Adrenal gland (tissue), 12 donors: ENCODE results near the gene FBN3. TPM values are rescaled to one million over a fixed set of nuclear protein-coding genes. Genes with fewer than 3 reads are reported as not detected.
"Not testable (repeated sequence)": the region's sequence is repeated elsewhere in the genome, so short reads cannot be mapped to it uniquely, and the experiment has no call there.

Experiments used
- DNase-seq, 7 donors: peaks; one replicate each; pipeline ENCODE4 v3.0.0-alpha.2; 2019 to 2020
- H3K27ac ChIP-seq, 5 donors: fragments of 200-600 bp; sonication (generic) in 4 of 5; 1 replicate in 3 of 5; 2 replicates in 2 of 5; pipeline versions ENCODE4 v1.5.1 to v1.8.0; 2016 to 2020; ENCODE audit warnings: mild to moderate bottlenecking in 1 of 5
- H3K27me3 ChIP-seq: fragments of 200-600 bp; 2 replicates; pipeline ENCODE4 v1.8.0; 2021
- H3K36me3 ChIP-seq, 2 donors: fragments of 200-600 bp; replicated peaks in 1 of 2; 1 replicate in 1 of 2; 2 replicates in 1 of 2; pipeline versions ENCODE4 v1.5.1 to v1.8.0; 2018 to 2022
- H3K4me1 ChIP-seq, 2 donors: fragments of 200-600 bp; replicated peaks in 1 of 2; 1 replicate in 1 of 2; 2 replicates in 1 of 2; pipeline versions ENCODE4 v1.5.1 to v1.8.0; 2018 to 2021
- H3K4me3 ChIP-seq, 4 donors: fragments of 200-600 bp; sonication (generic) in 3 of 4; one replicate each; pipeline ENCODE4 v1.5.1; 2016 to 2018
- H3K9me3 ChIP-seq, 3 donors: fragments of 200-600 bp; sonication (generic) in 1 of 3; replicated peaks in 1 of 3; 1 replicate in 2 of 3; 2 replicates in 1 of 3; pipeline versions ENCODE4 v1.5.1 to v1.8.0; 2016 to 2021
- POLR2A ChIP-seq, 2 donors: fragments of 450-650 bp; IDR thresholded peaks; one replicate each; pipeline ENCODE4 v1.6.1; 2017; ENCODE audit warnings: antibody characterized with exemption in 2 of 2, mild to moderate bottlenecking in 2 of 2, moderate library complexity in 1 of 2
- WGBS, 4 donors: extraction: QIAGEN DNeasy Blood & Tissue Kit in 2 of 4; methylation state at CpG; one replicate each; pipeline versions ENCODE4 v1.1.5 to v1.1.7; 2013 to 2017; 5-methylcytosine and 5-hydroxymethylcytosine counted together
- intact Hi-C, 2 donors: fragments of 100-400 bp; cut with DNase I; formaldehyde crosslinking; loops; one replicate each; pipeline versions ENCODE4 v1.14.1 to v1.15.0; 2022 to 2023
- polyA plus RNA-seq, 3 donors: library from polyadenylated mRNA; stranded (reverse); fragments of 200-250 nt in 2 of 3; fragments of 350-450 nt in 1 of 3; fragmentation: Illumina TruSeq in 1 of 3; extraction: RNeasy Lipid Tissue Mini Kit (QIAGEN cat#74804) in 1 of 3; gene quantifications; one replicate each; pipeline ENCODE4 v1.2.3, GENCODE V29; 2013 to 2014
- total RNA-seq, 9 donors: library from RNA; depleted of rRNA in 4 of 9; stranded (reverse); fragments of >200 nt in 4 of 9; fragments of 120-200 nt in 1 of 9; fragmentation: NEBNext Ultra II Directional in 1 of 9; extraction: Animal tissue kit (Norgen Biotek cat#: 25700) in 1 of 9; gene quantifications; one replicate each; pipeline versions ENCODE4 v1.1.0 to v1.2.4, GENCODE V29; 2013 to 2023
- TF ChIP-seq, protein P1 (sequence below), 6 experiments: fragments of 450-650 bp in 4 of 6; fragments of 200-600 bp in 2 of 6; sonication (generic) in 1 of 6; IDR thresholded peaks; 1 replicate in 5 of 6; 2 replicates in 1 of 6; pipeline versions ENCODE4 v1.5.1 to v1.8.0; 2016 to 2021; ENCODE audit warnings: antibody characterized with exemption in 6 of 6, mild to moderate bottlenecking in 2 of 6, moderate library complexity in 1 of 6
- donor health status: healthy with polysubstance abuse.
- donor health status: Bipolar disorder and iron deficiency.
- donor health status: DM: yes; HTN: yes; CAD: no.
- donor health status: DM: no; HTN: no; CAD: no.
- donor health status: DM: no; HTN: no; CAD: no.
- donor health status: DM: yes; HTN: yes; CAD: no.

Gene FBN3
- total and polyA plus RNA-seq, 12 donors: 0.03 to 0.64 (median 0.16) TPM; not detected in 8

DNA sequence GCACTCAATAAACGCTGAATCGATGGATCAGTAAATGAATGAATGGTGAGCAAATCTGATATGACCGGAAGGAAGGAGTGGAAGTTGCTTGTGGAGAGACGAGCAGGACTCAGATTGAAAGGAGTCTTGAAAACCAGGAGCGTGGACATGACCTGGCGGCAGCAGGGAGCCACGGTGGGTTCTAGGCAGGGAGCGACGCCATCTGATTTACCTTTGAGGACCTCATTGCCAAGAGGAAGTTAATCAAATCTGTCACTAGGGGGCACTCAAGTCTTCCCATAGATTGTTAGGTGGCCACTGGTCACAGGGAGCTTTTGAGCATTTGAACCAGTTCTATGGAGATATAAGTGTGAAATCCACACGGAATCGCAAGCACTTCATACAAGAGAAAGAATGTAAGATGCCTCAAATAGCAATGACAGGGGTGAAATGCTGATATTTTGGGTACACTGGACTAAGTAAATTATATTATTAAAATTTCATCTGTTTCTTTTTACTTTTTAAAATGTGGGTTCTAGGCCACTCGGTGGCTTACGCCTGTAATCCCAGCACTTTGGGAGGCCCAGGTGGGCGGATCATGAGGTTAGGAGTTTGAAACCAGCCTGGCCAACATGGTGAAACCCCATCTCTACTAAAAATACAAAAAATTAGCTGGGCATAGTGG lies 9.2 kb upstream of the FBN3 start:
- TF ChIP-seq, protein P1, sequence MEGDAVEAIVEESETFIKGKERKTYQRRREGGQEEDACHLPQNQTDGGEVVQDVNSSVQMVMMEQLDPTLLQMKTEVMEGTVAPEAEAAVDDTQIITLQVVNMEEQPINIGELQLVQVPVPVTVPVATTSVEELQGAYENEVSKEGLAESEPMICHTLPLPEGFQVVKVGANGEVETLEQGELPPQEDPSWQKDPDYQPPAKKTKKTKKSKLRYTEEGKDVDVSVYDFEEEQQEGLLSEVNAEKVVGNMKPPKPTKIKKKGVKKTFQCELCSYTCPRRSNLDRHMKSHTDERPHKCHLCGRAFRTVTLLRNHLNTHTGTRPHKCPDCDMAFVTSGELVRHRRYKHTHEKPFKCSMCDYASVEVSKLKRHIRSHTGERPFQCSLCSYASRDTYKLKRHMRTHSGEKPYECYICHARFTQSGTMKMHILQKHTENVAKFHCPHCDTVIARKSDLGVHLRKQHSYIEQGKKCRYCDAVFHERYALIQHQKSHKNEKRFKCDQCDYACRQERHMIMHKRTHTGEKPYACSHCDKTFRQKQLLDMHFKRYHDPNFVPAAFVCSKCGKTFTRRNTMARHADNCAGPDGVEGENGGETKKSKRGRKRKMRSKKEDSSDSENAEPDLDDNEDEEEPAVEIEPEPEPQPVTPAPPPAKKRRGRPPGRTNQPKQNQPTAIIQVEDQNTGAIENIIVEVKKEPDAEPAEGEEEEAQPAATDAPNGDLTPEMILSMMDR (IDR thresholded peaks at IDR 0.05): peak; percentile 50 to 75 (median 68)
- no peak for TF ChIP-seq POLR2A (IDR thresholded peaks at IDR 0.05)
- no peak overlapping the region for H3K4me3 ChIP-seq
- H3K27me3 ChIP-seq: no peaks in the 10 kb centered on the region
- H3K36me3 ChIP-seq: no peaks in the 10 kb centered on the region
- intact Hi-C loops: loop anchor here (2.0 to 5.0 kb wide), 2 partner anchors 96 to 99 kb away; no protein-coding TSS in a partner anchor
- H3K9me3 ChIP-seq: no peaks in the 10 kb centered on the region
- peak; percentile 34 to 70 (median 64) for DNase-seq
- no peak overlapping the region for H3K27ac ChIP-seq
- WGBS, 4 donors: 33 to 49% (median 44%) methylated on average over 14 of the region's 14 CpGs
- H3K4me1 ChIP-seq: peaks cover 5 to 7% of the 10 kb centered on the region in 2 donors

DNA sequence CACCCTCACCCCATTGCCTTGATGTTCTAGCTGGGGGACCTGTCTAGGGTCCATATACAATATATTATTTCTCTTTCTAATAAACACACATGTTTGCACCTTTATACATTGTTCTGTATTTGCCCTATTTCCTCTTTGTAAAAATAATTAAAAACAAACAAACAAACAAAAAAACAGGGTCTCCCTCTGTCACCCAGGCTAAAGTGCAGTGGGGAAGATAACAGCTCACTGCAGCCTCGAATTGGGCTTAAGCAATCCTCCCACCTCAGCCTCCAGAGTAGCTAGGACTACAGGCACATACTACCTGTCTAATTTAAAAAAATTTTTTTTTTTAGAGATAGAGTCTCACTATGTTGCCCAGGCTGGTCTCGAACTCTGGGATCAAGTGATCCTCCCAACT lies 5.9 kb upstream of the FBN3 start:
- Histone ChIP-seq H3K27ac (no peak overlapping the region), H3K36me3 (no peaks in the 10 kb centered on the region), H3K9me3 (no peaks in the 10 kb centered on the region), H3K27me3 (peaks cover 7% of the 10 kb centered on the region), H3K4me3 (no peak overlapping the region), H3K4me1 (peaks cover 5 to 7% of the 10 kb centered on the region in 2 donors)
- intact Hi-C loops: loop anchor here in 1 of 2 donors (5.0 kb wide), 1 partner anchor 102 kb away; no protein-coding TSS in a partner anchor
- 63 to 72% (median 65%) methylated on average over 2 of the region's 2 CpGs for WGBS, 4 donors
- no peak for TF ChIP-seq POLR2A (IDR thresholded peaks at IDR 0.05)
- TF ChIP-seq, protein P1 (IDR thresholded peaks at IDR 0.05): no peak
- DNase-seq: no peak

DNA sequence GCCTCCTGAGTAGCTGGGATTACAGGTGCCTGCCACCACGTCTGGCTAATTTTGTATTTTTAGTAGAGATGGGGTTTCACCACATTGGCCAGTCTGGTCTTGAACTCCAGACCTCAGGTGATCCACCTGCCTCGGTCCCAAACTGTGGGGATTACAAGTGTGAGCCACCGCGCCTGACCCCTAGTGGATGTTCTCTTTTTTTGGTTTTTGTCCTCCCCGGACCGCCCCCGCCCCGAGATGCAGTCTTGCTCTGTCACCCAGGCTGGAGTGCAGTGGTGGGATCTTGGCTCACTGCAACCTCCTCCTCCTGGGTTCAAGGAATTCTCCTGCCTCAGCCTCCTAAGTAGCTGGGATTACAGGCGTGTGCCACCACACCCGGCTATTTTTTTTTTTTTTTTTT lies 4.6 kb upstream of the FBN3 start:
- H3K27ac ChIP-seq, H3K4me3 ChIP-seq, H3K36me3 ChIP-seq, DNase-seq, intact Hi-C loops, H3K9me3 ChIP-seq: not testable (repeated sequence)
- Histone ChIP-seq H3K27me3 (peaks cover 20% of the 10 kb centered on the region), H3K4me1 (peaks cover 5 to 10% of the 10 kb centered on the region in 2 donors)
- WGBS, 4 donors: 38 to 49% (median 44%) methylated on average over 8 to 10 of the region's 10 CpGs

DNA sequence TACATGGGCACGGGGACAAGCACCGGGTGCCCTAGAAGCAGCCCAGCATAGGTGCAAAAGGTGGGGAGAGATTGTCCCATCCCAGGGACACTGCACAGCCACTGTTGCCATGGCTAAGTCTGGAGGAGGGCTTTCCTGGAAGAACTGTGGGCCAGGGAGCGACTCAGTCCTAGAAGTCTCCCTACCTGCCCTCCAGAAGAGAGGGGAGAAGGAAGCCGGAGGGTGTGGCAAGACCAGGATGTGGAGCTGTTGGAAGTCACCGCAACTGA lies 2.3 kb upstream of the FBN3 start:
- Histone ChIP-seq H3K4me3 (no peak overlapping the region), H3K4me1 (peaks cover 5 to 16% of the 10 kb centered on the region in 2 donors), H3K36me3 (no peaks in the 10 kb centered on the region), H3K27me3 (peaks cover 43% of the 10 kb centered on the region), H3K9me3 (no peaks in the 10 kb centered on the region), H3K27ac (no peak overlapping the region)
- TF ChIP-seq POLR2A (IDR thresholded peaks at IDR 0.05): no peak
- TF ChIP-seq, protein P1 (IDR thresholded peaks at IDR 0.05): no peak
- WGBS, 4 donors: 53 to 68% (median 56%) methylated on average over 3 to 5 of the region's 5 CpGs
- DNase-seq: no peak
- intact Hi-C loops: no loop called here
